Neural progenitor cell (in vitro differentiated cells): ENCODE data around the gene TRA2B. TPM values are rescaled to one million over a fixed set of nuclear protein-coding genes. Genes with fewer than 3 reads are reported as not detected.
A peak's percentile ranks its signal among the peaks of the same experiment; 100 is the strongest.

Experiments used
- DNase-seq: peaks from one replicate; pipeline ENCODE4 v3.0.0-alpha.2; 2016; ENCODE audit warnings: low spot score
- H2AFZ ChIP-seq: fragments of 200-600 bp; sonication (generic); replicated peaks from 2 replicates; pipeline ENCODE4 v1.6.1; 2016; ENCODE audit warnings: antibody characterized with exemption
- H3F3A ChIP-seq: fragments of 200-600 bp; sonication (generic); 2 replicates; pipeline ENCODE4 v1.6.1; 2016; ENCODE audit warnings: antibody characterized with exemption, low read depth
- H3K27ac ChIP-seq: fragments of 200-600 bp; sonication (generic); 2 replicates; pipeline ENCODE4 v1.5.1; 2016; ENCODE audit warnings: mild to moderate bottlenecking
- H3K27me3 ChIP-seq: fragments of 200-600 bp; sonication (generic); 2 replicates; pipeline ENCODE4 v1.6.1; 2016; ENCODE audit warnings: mild to moderate bottlenecking, moderate library complexity
- H3K36me3 ChIP-seq: fragments of 200-600 bp; sonication (generic); 2 replicates; pipeline ENCODE4 v1.5.1; 2016
- H3K4me1 ChIP-seq: fragments of 200-600 bp; sonication (generic); 2 replicates; pipeline ENCODE4 v1.6.1; 2016; ENCODE audit warnings: mixed run types
- H3K4me2 ChIP-seq: fragments of 200-600 bp; sonication (generic); 2 replicates; pipeline ENCODE4 v1.6.1; 2016
- H3K4me3 ChIP-seq: fragments of 200-600 bp; sonication (generic); 2 replicates; pipeline ENCODE4 v1.5.1; 2016
- H3K79me2 ChIP-seq: fragments of 200-600 bp; sonication (generic); 2 replicates; pipeline ENCODE4 v1.6.1; 2016; ENCODE audit warnings: low read depth
- H3K9ac ChIP-seq: fragments of 200-600 bp; sonication (generic); 2 replicates; pipeline ENCODE4 v1.6.1; 2016
- H3K9me3 ChIP-seq: fragments of 200-600 bp; sonication (generic); 2 replicates; pipeline ENCODE4 v1.5.1; 2016; ENCODE audit warnings: low read depth
- H4K20me1 ChIP-seq: fragments of 200-600 bp; sonication (generic); 2 replicates; pipeline ENCODE4 v1.6.1; 2016; ENCODE audit warnings: low read depth
- H3K27ac Mint-ChIP-seq: 3 replicates; pipeline ENCODE4 v1.8.0; 2021; ENCODE audit warnings: mixed read lengths
- H3K27me3 Mint-ChIP-seq: 2 replicates; pipeline ENCODE4 v1.8.0; 2022; ENCODE audit warnings: low read depth, mild to moderate bottlenecking, inconsistent platforms, moderate library complexity, mixed read lengths; ENCODE audit not compliant: insufficient read depth
- H3K36me3 Mint-ChIP-seq: 3 replicates; pipeline ENCODE4 v1.8.0; 2021; ENCODE audit warnings: mixed read lengths
- H3K4me1 Mint-ChIP-seq: 3 replicates; pipeline ENCODE4 v1.8.0; 2021; ENCODE audit warnings: mixed read lengths
- H3K4me3 Mint-ChIP-seq: 3 replicates; pipeline ENCODE4 v1.8.0; 2021; ENCODE audit warnings: mild to moderate bottlenecking, moderate library complexity, mixed read lengths
- H3K9me3 Mint-ChIP-seq: 3 replicates; pipeline ENCODE4 v1.8.0; 2020; ENCODE audit warnings: mixed read lengths
- CTCF ChIP-seq: fragments of 200-600 bp; sonication (generic); IDR thresholded peaks from 2 replicates; pipeline ENCODE4 v1.5.1; 2017; ENCODE audit warnings: antibody characterized with exemption, mild to moderate bottlenecking
- EZH2 ChIP-seq: fragments of 200-600 bp; sonication (generic); IDR thresholded peaks from 2 replicates; pipeline ENCODE4 v1.6.1; 2017; ENCODE audit warnings: antibody characterized with exemption, mild to moderate bottlenecking, moderate library complexity
- EZH2phosphoT487 ChIP-seq: fragments of 200-600 bp; sonication (generic); IDR thresholded peaks from 2 replicates; pipeline ENCODE4 v1.6.1; 2017; ENCODE audit warnings: antibody characterized with exemption
- total RNA-seq: library from RNA; depleted of rRNA; stranded (reverse); fragments of >200 nt; gene quantifications from 2 replicates; pipeline ENCODE4 v1.2.3, GENCODE V29; 2015; ENCODE audit warnings: low replicate concordance

TRA2B gene
- total RNA-seq, 1 donor from 2014 or later: 431 TPM

DNA sequence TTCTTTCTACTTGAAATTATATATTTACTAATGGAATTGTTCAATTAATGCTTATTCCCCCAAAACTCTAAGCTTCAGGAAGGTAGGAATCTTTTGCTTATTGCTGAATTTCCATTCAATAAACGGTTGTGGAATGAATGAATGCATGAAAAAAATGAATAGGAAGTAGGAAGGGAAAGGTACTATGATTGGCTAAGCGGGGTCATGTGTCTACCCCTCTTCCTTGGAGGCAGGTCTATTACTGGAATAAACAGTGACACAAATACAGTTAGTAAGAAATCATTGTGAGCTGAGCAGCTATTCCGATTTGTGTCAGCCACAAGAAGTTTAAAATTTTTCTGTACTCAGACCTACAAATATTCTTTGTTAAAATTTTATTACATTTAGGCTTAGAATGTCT lies 10.5 kb upstream of the TRA2B start:
- H3K27ac Mint-ChIP-seq: no peak overlapping the region
- no peaks in the 10 kb centered on the region for H3K36me3 ChIP-seq

DNA sequence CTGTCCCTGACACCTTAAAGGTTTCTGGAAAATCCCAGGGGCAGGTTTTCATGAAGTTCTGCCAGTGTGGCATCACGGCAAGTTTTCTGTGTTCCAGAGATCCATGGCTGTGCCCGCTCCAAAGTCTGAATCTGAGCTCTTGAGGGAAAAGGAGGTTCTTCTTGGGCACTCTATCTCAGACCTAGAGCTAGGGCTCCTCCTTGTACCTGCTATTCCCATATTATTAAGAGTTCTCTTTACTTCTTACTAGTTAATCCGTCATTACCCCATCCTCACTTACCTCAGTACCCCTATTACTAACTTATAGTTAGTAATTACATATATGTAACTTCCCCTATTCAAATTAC lies 5.9 kb upstream of the TRA2B start:
- Mint-ChIP-seq H3K27ac (no peak overlapping the region), H3K36me3 (no peaks in the 10 kb centered on the region)
- H3K4me3 ChIP-seq: no peak overlapping the region

More for the DNA sequence above, 10.5 kb upstream of the TRA2B start:
- Mint-ChIP-seq H3K4me1 (peaks cover 3% of the 10 kb centered on the region), H3K36me3 (no peaks in the 10 kb centered on the region), H3K27me3 (no peaks in the 10 kb centered on the region), H3K9me3 (peaks cover 2% of the 10 kb centered on the region), H3K4me3 (no peak overlapping the region)
- Histone ChIP-seq H4K20me1 (no peaks in the 10 kb centered on the region), H2AFZ (no peak overlapping the region), H3K9ac (no peak overlapping the region), H3K4me2 (no peak overlapping the region), H3F3A (no peaks in the 10 kb centered on the region), H3K9me3 (no peaks in the 10 kb centered on the region), H3K4me3 (no peak overlapping the region), H3K27ac (no peak overlapping the region), H3K27me3 (no peaks in the 10 kb centered on the region), H3K79me2 (no peaks in the 10 kb centered on the region), H3K4me1 (peaks cover 1% of the 10 kb centered on the region)
- TF ChIP-seq CTCF: no peak
- no peak for TF ChIP-seq EZH2
- no peak for TF ChIP-seq EZH2phosphoT487
- DNase-seq: no peak

DNA sequence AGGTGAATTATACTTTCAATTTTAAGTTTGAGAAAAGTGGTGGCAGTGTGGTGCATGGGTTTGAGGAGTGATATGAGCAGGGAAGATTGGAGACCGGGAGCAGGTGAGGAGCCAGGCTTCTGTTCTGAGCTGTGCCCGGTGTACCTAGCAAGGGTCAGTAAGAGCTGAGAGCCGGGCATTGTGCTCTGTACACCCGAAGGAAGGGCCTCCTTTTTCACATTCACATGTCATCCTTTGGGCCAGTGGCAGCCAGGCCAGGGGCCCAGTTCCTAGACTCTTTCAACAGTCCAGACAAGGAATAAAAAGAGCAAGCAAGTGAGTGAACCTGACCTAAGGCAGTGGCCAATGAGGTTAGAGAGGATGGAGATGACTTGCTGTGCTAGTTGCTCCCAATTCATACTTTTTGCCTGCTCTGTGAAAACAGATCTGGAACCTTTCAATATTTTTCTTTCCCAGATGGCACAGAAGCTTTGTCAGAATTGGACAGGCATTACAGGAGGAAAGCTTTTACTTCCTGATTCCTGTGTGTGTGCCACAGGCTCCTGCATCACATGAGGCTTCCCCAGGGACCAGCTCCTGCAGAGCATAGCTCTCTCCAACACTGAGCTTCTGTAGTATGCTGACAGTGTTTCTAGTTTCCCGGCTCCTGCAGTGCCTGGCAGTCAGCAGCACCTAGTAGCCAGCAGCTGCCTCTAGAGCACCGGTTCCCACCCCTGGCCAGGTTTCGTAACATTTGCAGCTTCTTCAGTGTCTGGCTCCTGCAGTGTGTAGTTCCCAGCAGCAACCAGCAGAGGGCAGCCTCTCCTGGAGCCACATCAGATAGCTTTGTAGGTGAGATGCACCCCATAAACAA lies 5.3 kb upstream of the TRA2B start:
- peaks cover 4% of the 10 kb centered on the region for H3K4me1 ChIP-seq
- Mint-ChIP-seq H3K27ac (peak overlapping the region; percentile 34), H3K4me1 (peaks cover 9% of the 10 kb centered on the region), H3K27me3 (peaks cover 2% of the 10 kb centered on the region), H3K4me3 (peak overlapping the region; percentile 60), H3K9me3 (peaks cover 10% of the 10 kb centered on the region), H3K36me3 (peaks cover 2% of the 10 kb centered on the region)
- H3K4me2 ChIP-seq: no peak overlapping the region
- no peaks in the 10 kb centered on the region for H3K9me3 ChIP-seq
- peak; percentile 80 for DNase-seq
- peaks cover 3% of the 10 kb centered on the region for H3K79me2 ChIP-seq
- H3F3A ChIP-seq: peaks cover 3% of the 10 kb centered on the region
- no peak overlapping the region for H3K27ac ChIP-seq
- H3K36me3 ChIP-seq: no peaks in the 10 kb centered on the region
- peak overlapping the region; percentile 78 for H2AFZ ChIP-seq
- no peaks in the 10 kb centered on the region for H4K20me1 ChIP-seq
- H3K4me3 ChIP-seq: no peak overlapping the region
- H3K9ac ChIP-seq: no peak overlapping the region
- TF ChIP-seq CTCF (peak; percentile 98), EZH2 (no peak)
- no peaks in the 10 kb centered on the region for H3K27me3 ChIP-seq

More for the DNA sequence above, 5.9 kb upstream of the TRA2B start:
- TF ChIP-seq EZH2phosphoT487 (no peak), EZH2 (no peak), CTCF (no peak)
- Histone ChIP-seq H3K36me3 (no peaks in the 10 kb centered on the region), H3K9me3 (no peaks in the 10 kb centered on the region), H2AFZ (no peak overlapping the region), H3F3A (no peaks in the 10 kb centered on the region), H3K27ac (no peak overlapping the region), H3K9ac (no peak overlapping the region), H3K4me2 (no peak overlapping the region), H3K4me1 (peaks cover 4% of the 10 kb centered on the region), H3K27me3 (no peaks in the 10 kb centered on the region), H3K79me2 (no peaks in the 10 kb centered on the region), H4K20me1 (no peaks in the 10 kb centered on the region)
- Mint-ChIP-seq H3K27me3 (peaks cover 2% of the 10 kb centered on the region), H3K4me3 (no peak overlapping the region), H3K4me1 (peaks cover 7% of the 10 kb centered on the region), H3K9me3 (peaks cover 7% of the 10 kb centered on the region)
- no peak for DNase-seq
